Neural progenitor cell (in vitro differentiated cells): ENCODE results near the gene PRRC2A.

ENCODE experiments used
- EZH2 ChIP-seq: fragments of 200-600 bp; sonication (generic); IDR thresholded peaks from 2 replicates; pipeline ENCODE4 v1.6.1; 2017; ENCODE audit warnings: antibody characterized with exemption, mild to moderate bottlenecking, moderate library complexity
- EZH2phosphoT487 ChIP-seq: fragments of 200-600 bp; sonication (generic); IDR thresholded peaks from 2 replicates; pipeline ENCODE4 v1.6.1; 2017; ENCODE audit warnings: antibody characterized with exemption
- TF ChIP-seq, protein P1 (sequence below): fragments of 200-600 bp; sonication (generic); IDR thresholded peaks from 2 replicates; pipeline ENCODE4 v1.5.1; 2017; ENCODE audit warnings: antibody characterized with exemption, mild to moderate bottlenecking

DNA sequence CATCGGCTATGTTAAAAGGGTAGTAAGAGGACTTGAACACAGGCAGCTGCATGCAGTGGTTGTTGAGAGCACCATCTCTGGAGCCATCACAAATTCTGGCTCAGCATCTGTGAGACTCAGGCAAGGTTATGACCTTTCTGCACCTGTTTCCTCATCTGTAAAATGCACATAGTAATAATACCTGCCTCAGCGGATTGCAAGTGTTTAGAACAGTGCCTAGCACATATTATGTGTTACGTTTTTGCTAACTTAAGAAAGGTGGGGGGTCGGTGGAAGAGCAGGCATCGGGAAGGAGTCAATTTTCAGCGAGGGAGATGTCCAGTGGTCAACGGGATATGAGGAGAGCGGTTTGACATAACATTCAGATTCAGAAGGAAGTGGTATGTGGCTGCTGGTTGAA, 57.4 kb downstream of the PRRC2A start:
- TF ChIP-seq EZH2 (no peak), EZH2phosphoT487 (no peak)
- TF ChIP-seq, protein P1, sequence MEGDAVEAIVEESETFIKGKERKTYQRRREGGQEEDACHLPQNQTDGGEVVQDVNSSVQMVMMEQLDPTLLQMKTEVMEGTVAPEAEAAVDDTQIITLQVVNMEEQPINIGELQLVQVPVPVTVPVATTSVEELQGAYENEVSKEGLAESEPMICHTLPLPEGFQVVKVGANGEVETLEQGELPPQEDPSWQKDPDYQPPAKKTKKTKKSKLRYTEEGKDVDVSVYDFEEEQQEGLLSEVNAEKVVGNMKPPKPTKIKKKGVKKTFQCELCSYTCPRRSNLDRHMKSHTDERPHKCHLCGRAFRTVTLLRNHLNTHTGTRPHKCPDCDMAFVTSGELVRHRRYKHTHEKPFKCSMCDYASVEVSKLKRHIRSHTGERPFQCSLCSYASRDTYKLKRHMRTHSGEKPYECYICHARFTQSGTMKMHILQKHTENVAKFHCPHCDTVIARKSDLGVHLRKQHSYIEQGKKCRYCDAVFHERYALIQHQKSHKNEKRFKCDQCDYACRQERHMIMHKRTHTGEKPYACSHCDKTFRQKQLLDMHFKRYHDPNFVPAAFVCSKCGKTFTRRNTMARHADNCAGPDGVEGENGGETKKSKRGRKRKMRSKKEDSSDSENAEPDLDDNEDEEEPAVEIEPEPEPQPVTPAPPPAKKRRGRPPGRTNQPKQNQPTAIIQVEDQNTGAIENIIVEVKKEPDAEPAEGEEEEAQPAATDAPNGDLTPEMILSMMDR, result no peak
